Measurements from ENCODE around the gene ADCY7.

The ADCY7 gene

DNA sequence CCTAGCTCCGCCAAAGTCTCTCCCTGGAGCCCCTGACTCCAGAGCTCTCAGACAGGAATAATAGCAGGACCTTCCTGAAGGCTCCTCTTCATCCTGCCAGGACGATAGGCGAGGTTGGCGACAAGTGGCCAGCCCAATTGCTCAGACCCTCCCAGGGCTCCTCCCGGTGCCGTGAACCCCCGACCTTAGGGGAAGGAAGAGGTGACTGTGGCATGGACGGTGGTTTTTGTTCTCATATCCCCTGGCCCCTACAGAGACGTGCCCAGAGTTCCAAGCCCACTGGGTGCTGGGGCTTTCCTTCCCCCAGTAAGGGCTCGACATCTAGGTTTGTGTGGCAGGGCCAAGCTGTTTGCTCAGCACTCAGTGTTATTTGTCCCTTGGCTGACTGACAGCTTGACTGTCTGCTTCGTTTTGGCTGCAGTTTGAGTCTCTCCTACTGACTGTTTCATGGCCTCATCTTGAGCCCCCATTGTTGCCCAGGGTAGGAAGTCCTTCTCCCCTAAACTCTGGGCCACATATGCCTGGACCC lies 4.6 kb upstream of the ADCY7 start:
- TF ChIP-seq ZNF70 (CRISPR knock-in tag; IDR thresholded peaks at IDR 0.05) (no peak), PPARA (CRISPR knock-in tag; IDR thresholded peaks at IDR 0.05; ENCODE audit: borderline replicate concordance) (no peak), ZNF8 (CRISPR knock-in tag; IDR thresholded peaks at IDR 0.05) (no peak), GLIS3 (CRISPR knock-in tag; IDR thresholded peaks at IDR 0.05) (no peak), ARNTL (CRISPR knock-in tag; IDR thresholded peaks at IDR 0.05; ENCODE audit: borderline replicate concordance, low read depth) (no peak), ISL1 (CRISPR knock-in tag; IDR thresholded peaks at IDR 0.05) (no peak), TOX (CRISPR knock-in tag; IDR thresholded peaks at IDR 0.05; ENCODE audit: borderline replicate concordance) (no peak), CSDC2 (CRISPR knock-in tag; IDR thresholded peaks at IDR 0.05) (no peak), ZFP30 (CRISPR knock-in tag; IDR thresholded peaks at IDR 0.05) (no peak), ZFP3 (CRISPR knock-in tag; IDR thresholded peaks at IDR 0.05) (no peak), SNAI2 (CRISPR knock-in tag; IDR thresholded peaks at IDR 0.05) (no peak), TCF4 (CRISPR knock-in tag; IDR thresholded peaks at IDR 0.05; ENCODE audit: borderline replicate concordance) (no peak), OSR1 (CRISPR knock-in tag; IDR thresholded peaks at IDR 0.05) (no peak)
- TF ChIP-seq, protein P1, sequence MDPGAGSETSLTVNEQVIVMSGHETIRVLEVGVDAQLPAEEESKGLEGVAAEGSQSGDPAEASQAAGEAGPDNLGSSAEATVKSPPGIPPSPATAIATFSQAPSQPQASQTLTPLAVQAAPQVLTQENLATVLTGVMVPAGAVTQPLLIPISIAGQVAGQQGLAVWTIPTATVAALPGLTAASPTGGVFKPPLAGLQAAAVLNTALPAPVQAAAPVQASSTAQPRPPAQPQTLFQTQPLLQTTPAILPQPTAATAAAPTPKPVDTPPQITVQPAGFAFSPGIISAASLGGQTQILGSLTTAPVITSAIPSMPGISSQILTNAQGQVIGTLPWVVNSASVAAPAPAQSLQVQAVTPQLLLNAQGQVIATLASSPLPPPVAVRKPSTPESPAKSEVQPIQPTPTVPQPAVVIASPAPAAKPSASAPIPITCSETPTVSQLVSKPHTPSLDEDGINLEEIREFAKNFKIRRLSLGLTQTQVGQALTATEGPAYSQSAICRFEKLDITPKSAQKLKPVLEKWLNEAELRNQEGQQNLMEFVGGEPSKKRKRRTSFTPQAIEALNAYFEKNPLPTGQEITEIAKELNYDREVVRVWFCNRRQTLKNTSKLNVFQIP (CRISPR knock-in tag; IDR thresholded peaks at IDR 0.05; ENCODE audit: borderline replicate concordance, low read depth), result no peak
- TF ChIP-seq, protein P2, sequence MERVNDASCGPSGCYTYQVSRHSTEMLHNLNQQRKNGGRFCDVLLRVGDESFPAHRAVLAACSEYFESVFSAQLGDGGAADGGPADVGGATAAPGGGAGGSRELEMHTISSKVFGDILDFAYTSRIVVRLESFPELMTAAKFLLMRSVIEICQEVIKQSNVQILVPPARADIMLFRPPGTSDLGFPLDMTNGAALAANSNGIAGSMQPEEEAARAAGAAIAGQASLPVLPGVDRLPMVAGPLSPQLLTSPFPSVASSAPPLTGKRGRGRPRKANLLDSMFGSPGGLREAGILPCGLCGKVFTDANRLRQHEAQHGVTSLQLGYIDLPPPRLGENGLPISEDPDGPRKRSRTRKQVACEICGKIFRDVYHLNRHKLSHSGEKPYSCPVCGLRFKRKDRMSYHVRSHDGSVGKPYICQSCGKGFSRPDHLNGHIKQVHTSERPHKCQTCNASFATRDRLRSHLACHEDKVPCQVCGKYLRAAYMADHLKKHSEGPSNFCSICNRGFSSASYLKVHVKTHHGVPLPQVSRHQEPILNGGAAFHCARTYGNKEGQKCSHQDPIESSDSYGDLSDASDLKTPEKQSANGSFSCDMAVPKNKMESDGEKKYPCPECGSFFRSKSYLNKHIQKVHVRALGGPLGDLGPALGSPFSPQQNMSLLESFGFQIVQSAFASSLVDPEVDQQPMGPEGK (CRISPR knock-in tag; IDR thresholded peaks at IDR 0.05; ENCODE audit: borderline replicate concordance), result no peak
- TF ChIP-seq, protein P3, sequence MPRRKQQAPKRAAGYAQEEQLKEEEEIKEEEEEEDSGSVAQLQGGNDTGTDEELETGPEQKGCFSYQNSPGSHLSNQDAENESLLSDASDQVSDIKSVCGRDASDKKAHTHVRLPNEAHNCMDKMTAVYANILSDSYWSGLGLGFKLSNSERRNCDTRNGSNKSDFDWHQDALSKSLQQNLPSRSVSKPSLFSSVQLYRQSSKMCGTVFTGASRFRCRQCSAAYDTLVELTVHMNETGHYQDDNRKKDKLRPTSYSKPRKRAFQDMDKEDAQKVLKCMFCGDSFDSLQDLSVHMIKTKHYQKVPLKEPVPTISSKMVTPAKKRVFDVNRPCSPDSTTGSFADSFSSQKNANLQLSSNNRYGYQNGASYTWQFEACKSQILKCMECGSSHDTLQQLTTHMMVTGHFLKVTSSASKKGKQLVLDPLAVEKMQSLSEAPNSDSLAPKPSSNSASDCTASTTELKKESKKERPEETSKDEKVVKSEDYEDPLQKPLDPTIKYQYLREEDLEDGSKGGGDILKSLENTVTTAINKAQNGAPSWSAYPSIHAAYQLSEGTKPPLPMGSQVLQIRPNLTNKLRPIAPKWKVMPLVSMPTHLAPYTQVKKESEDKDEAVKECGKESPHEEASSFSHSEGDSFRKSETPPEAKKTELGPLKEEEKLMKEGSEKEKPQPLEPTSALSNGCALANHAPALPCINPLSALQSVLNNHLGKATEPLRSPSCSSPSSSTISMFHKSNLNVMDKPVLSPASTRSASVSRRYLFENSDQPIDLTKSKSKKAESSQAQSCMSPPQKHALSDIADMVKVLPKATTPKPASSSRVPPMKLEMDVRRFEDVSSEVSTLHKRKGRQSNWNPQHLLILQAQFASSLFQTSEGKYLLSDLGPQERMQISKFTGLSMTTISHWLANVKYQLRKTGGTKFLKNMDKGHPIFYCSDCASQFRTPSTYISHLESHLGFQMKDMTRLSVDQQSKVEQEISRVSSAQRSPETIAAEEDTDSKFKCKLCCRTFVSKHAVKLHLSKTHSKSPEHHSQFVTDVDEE (CRISPR knock-in tag; IDR thresholded peaks at IDR 0.05), result no peak
- ATAC-seq, result no peak

DNA sequence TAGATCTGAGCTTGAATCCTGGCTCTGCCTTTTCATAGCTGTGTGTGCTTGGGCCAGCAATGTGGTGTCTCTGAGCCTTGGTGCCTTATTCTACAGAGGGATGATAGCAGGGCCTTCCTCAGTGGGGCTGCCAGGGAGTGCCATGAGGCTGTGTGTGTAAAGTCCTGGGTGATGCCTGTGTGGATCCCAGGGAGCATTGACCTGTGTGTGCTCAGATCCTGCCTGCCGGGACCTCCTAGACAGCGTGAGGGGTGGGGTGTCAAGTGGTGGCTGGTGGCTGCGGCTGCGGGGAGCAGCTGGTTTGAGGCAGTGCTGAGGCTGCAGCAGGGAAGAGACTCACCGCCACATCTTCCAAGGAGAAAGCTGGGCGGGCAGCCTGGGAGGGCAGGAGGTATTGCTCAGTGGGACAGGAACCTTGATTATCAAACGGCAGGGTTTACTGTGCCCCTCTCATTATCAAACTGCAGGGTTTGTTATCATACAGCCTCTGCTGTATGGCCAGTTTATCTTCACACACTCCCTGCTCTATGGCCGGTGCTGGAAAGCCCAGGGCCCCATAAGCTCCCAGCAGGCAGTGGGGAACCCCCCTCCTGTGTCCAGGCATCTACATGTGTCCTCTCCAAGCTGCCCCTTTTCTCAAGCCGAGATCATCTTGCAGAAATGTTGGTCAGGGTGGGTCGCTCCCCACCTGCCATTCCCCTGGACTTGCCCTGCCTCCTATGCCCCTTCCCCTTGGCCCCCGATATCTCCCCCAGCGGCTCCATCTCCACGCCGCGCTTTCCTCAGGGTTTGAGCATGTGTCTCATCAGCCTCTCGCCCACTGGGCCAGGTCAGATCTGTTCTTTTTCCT lies 3.1 kb upstream of the ADCY7 start:
- TF ChIP-seq OSR1 (CRISPR knock-in tag; IDR thresholded peaks at IDR 0.05) (no peak), BACH2 (CRISPR knock-in tag; IDR thresholded peaks at IDR 0.05; ENCODE audit: borderline replicate concordance) (no peak), RARB (CRISPR knock-in tag; IDR thresholded peaks at IDR 0.05) (no peak), GLIS3 (CRISPR knock-in tag; IDR thresholded peaks at IDR 0.05) (no peak), ZFP30 (CRISPR knock-in tag; IDR thresholded peaks at IDR 0.05) (no peak), ARNTL (CRISPR knock-in tag; IDR thresholded peaks at IDR 0.05; ENCODE audit: borderline replicate concordance, low read depth) (no peak), TCF4 (CRISPR knock-in tag; IDR thresholded peaks at IDR 0.05; ENCODE audit: borderline replicate concordance) (no peak), ESRRG (CRISPR knock-in tag; IDR thresholded peaks at IDR 0.05) (no peak), ZC3H10 (CRISPR knock-in tag; IDR thresholded peaks at IDR 0.05) (no peak)
- TF ChIP-seq, protein P4, sequence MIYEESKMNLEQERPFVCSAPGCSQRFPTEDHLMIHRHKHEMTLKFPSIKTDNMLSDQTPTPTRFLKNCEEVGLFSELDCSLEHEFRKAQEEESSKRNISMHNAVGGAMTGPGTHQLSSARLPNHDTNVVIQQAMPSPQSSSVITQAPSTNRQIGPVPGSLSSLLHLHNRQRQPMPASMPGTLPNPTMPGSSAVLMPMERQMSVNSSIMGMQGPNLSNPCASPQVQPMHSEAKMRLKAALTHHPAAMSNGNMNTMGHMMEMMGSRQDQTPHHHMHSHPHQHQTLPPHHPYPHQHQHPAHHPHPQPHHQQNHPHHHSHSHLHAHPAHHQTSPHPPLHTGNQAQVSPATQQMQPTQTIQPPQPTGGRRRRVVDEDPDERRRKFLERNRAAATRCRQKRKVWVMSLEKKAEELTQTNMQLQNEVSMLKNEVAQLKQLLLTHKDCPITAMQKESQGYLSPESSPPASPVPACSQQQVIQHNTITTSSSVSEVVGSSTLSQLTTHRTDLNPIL (CRISPR knock-in tag; IDR thresholded peaks at IDR 0.05; ENCODE audit: low read depth), result no peak
- TF ChIP-seq, protein P1 (CRISPR knock-in tag; IDR thresholded peaks at IDR 0.05; ENCODE audit: borderline replicate concordance, low read depth), result no peak
- TF ChIP-seq, protein P2 (CRISPR knock-in tag; IDR thresholded peaks at IDR 0.05; ENCODE audit: borderline replicate concordance), result no peak
- no peak for ATAC-seq

Data from SK-N-SH treated with all-trans-retinoic acid at 6 μM for 48 hours (cell line).